Measurements from ENCODE around the gene ADRB1.
A peak's percentile ranks its signal among the peaks of the same experiment; 100 is the strongest.

DNA sequence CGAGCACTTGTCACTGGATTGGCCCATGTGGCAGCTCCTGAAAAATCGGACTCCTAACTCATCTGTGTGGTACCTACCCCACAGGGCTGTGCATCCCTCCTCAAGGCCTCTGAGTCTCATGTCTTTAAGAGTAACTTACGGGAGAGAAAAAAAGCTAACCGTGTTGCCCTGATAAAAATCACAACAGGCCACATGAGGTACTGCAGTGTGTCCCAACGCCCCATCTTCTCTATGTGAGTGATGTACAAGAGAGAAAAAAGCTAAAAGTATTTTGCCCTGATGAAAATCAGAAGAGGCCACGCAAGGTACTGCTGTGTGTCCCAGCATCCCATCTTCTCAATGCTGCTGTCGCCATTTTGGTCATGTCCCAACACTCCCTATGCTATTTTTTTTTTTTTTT, 41.2 kb upstream of the ADRB1 start:
- TF ChIP-seq, protein P1, sequence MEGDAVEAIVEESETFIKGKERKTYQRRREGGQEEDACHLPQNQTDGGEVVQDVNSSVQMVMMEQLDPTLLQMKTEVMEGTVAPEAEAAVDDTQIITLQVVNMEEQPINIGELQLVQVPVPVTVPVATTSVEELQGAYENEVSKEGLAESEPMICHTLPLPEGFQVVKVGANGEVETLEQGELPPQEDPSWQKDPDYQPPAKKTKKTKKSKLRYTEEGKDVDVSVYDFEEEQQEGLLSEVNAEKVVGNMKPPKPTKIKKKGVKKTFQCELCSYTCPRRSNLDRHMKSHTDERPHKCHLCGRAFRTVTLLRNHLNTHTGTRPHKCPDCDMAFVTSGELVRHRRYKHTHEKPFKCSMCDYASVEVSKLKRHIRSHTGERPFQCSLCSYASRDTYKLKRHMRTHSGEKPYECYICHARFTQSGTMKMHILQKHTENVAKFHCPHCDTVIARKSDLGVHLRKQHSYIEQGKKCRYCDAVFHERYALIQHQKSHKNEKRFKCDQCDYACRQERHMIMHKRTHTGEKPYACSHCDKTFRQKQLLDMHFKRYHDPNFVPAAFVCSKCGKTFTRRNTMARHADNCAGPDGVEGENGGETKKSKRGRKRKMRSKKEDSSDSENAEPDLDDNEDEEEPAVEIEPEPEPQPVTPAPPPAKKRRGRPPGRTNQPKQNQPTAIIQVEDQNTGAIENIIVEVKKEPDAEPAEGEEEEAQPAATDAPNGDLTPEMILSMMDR (conservative IDR thresholded peaks at IDR 0.05; ENCODE audit: low read length) = peak; percentile 30
- TF ChIP-seq EZH2phosphoT487 (IDR thresholded peaks at IDR 0.05; ENCODE audit: borderline replicate concordance) = no peak

Data from Loucy (cell line).